ENCODE results near the gene IMPA2.

- no peak for TF ChIP-seq EZH2 (IDR thresholded peaks at IDR 0.05; ENCODE audit: low read length)
- no peak for TF ChIP-seq CTCF (optimal IDR thresholded peaks at IDR 0.05 in 1 of 3, IDR thresholded peaks at IDR 0.05 in 1 of 3, conservative IDR thresholded peaks at IDR 0.05 in 1 of 3; ENCODE audit: extremely low read depth in 1 of 3, insufficient read depth in 2 of 3, low read length in 3 of 3)
Observed at GRCh38 chr18:12031181-12031580, 49.9 kb downstream of the IMPA2 start.

Measured in keratinocyte (primary cell).